GM10248 (cell line): ENCODE results near the gene ZFYVE27.
A peak's percentile ranks its signal among the peaks of the same experiment; 100 is the strongest.

Source experiments
- CTCF ChIA-PET: fragments of 300-600 bp; sonication (Branson Sonifier 250); formaldehyde crosslinking; extraction: SDS; loops from one replicate; lab custom pipeline; 2021; ENCODE audit warnings: antibody characterized with exemption; lab: Yijun Ruan, JAX
- POLR2A ChIA-PET: fragments of 350-650 bp; sonication (Branson Sonifier 250); formaldehyde crosslinking; extraction: SDS; loops from one replicate; lab custom pipeline; 2020; ENCODE audit warnings: antibody characterized with exemption; lab: Yijun Ruan, JAX
- DNase-seq: peaks from one replicate; pipeline ENCODE4 v3.0.0; 2012; ENCODE audit errors: extremely low spot score
- CTCF ChIP-seq: IDR thresholded peaks from 2 replicates; pipeline ENCODE4 v1.5.1; 2012; ENCODE audit warnings: mild to moderate bottlenecking, low read depth; ENCODE audit errors: extremely low read depth, missing control alignments, control extremely low read depth

The ZFYVE27 gene

DNA sequence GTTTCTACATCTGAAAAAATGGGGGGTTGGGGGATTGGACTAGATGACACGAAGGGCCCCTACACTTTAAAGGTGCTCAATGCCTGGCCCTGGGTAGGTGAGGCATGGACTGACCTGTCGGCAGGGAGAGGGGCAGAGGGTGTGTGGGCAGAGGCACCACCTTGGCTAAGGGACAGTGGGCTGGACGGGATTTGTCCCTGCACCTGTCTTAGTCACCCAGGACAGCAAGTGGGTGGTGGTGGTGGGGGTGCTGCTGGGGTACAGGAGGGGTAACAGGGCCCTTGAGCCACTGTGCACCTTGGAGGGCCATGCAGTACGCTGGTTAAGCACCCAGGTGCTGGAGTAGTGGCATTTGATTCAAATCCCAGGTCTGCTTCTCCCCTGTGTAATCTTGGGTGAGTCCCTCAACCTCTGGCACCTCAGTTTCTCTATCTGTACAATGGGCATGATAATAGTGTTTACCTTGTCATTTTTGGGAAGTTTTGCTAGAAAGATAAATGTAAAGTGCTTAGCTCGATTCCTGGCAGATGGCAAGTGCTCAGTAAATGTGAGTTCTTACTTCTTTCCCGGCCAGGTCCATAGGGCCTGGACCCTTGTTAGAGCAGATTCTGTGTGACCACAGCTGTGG lies 53.0 kb downstream of the ZFYVE27 start:
- no peak for DNase-seq
- ChIA-PET POLR2A (no interaction called here), CTCF (interaction anchor here (1.2 to 2.9 kb wide), 2 partner anchors 251 to 256 kb away, joined by 3 to 21 read pairs; no protein-coding TSS in a partner anchor)
- TF ChIP-seq CTCF, result no peak

DNA sequence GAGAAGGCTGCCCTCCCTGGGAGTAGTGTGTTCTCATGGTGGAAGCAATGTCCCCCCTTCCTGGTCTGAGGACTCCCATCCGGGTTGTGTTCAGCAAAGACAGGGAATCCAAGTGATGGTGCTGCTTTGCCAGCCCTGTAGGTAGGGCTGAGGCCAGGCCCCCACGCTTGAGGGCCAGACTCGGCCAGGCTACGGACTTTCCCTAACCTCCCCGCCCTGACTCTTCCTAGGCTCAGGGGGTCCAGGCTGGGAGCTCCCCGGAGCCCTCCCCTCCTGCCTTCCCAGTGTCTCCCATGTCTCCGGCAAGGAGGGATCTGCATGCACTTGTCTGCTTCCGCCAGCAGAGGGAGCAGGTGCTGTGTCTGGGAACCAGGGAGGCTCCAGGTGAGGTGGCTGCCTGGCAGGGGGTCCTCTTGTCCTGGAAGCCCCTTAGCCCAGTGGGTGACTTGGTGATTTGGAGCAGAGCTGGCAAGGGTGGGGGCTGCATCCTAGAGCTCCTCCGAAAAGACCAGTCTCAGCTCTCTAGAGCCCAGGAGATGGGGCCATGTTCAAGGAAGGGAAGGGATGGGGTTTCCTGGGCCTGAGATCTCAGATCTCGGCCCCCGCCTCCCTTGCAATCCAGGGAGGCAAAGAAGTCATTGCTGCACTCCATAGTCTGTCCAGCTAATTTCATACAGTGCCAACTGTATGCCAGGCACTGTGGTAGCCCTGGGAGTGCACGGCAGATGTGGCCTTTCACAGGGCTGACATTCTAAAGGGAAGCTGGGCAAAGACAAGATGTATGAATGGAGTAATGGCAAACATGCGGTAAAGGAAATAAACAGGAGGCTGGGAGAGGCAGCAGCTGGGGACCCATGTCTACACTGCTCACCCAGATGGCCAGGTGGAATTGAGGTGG lies 55.1 kb downstream of the ZFYVE27 start:
- DNase-seq, result peak; percentile 82
- peak; percentile 92 for TF ChIP-seq CTCF
- CTCF ChIA-PET, result interaction anchor here (0.6 to 2.9 kb wide), 28 partner anchors 9 to 535 kb away, joined by 3 to 21 read pairs (median 4); no protein-coding TSS in a partner anchor
- POLR2A ChIA-PET, result no interaction called here

- CTCF ChIA-PET, result interaction anchor here (1.4 kb wide), 1 partner anchor 246 kb away, joined by 4 read pairs; no protein-coding TSS in a partner anchor
- no peak for TF ChIP-seq CTCF
- no peak for DNase-seq
- POLR2A ChIA-PET, result no interaction called here
Observed at GRCh38 chr10:97795886-97796285, 59.0 kb downstream of the ZFYVE27 start.

DNA sequence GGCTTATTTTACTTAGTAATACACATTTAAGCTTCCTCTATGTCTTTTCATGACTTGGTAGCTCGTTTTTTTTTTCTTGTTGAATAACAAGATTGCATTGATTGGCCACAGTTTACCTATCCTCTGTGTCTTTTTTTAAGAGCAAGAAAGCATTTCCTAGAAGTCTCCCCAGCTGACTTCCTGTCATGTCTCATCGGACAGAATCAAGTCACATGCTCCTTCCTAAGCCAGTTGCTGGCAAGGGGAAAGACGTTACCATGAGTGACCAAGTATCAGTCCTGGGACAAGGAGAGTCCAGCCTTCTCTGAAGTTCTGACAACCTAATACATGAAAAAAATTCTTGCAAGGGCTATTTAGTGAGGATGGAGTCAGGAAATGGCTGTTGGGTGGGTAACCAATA lies 59.7 kb downstream of the ZFYVE27 start:
- ChIA-PET POLR2A (no interaction called here), CTCF (interaction anchor here (1.2 to 1.4 kb wide), 2 partner anchors 232 to 245 kb away, joined by 4 read pairs; no protein-coding TSS in a partner anchor)
- DNase-seq, result no peak
- no peak for TF ChIP-seq CTCF

DNA sequence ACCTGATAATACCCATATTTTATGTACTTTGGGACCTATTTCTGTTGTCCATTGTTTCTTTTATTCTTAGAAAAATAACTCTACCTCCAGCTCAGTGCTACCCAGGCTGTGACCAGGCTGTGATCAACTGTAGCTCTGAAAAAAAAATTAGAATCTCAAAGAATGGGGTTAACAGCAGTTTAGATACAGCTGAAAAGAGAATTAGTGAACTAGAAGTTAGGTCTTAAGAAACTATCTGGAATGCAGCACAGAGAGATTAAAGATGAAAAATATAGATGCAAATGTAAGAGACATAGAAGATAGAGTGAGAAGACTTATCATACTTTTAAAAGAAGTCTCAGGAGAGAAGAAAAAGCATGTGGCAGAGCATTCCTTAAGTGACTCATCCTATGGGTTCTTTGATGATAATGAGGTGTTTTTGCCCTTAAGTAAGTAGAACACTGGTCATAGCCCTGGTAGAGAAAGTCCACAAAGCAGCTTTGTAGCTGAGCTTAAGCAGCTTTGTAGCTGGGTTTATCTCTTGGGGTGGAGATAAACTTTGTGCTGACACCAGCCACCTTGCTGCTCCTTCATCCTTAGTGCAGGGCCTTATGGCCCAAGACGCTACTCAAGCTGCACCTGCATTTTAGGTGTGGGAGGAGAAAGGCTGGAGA lies 62.2 kb downstream of the ZFYVE27 start:
- ChIA-PET POLR2A (no interaction called here), CTCF (no interaction called here)
- no peak for TF ChIP-seq CTCF
- DNase-seq, result no peak

DNA sequence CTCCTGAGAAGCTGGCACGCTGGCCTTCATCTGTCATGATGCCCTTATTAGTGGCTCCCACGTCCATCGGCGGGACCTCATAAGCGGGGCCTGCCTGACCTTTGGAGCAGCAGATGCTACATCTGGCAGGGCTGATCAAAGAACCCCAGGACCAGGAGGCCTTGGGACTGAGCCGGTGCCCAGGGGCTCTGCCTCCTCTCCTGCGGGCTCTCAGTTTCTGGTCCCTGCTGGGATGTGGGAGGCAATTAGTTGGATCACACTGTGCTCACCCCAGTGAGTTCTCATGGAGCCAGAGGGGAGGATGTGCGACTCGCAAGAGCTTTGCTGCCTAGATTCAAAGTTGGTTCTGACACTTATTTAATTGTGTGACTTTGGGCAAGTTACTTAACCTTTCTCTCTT lies 63.5 kb downstream of the ZFYVE27 start:
- ChIA-PET CTCF (interaction anchor here (1.7 kb wide), 2 partner anchors 99 to 242 kb away, joined by 3 to 4 read pairs; no protein-coding TSS in a partner anchor), POLR2A (no interaction called here)
- no peak for TF ChIP-seq CTCF
- DNase-seq, result no peak
